ENCODE measurements around the gene SAMD14. TPM values are rescaled to one million over a fixed set of nuclear protein-coding genes. Genes with fewer than 3 reads are reported as not detected.

Gene SAMD14
- total RNA-seq, 1 experiment from 2014 or later, result 5.9 TPM

DNA sequence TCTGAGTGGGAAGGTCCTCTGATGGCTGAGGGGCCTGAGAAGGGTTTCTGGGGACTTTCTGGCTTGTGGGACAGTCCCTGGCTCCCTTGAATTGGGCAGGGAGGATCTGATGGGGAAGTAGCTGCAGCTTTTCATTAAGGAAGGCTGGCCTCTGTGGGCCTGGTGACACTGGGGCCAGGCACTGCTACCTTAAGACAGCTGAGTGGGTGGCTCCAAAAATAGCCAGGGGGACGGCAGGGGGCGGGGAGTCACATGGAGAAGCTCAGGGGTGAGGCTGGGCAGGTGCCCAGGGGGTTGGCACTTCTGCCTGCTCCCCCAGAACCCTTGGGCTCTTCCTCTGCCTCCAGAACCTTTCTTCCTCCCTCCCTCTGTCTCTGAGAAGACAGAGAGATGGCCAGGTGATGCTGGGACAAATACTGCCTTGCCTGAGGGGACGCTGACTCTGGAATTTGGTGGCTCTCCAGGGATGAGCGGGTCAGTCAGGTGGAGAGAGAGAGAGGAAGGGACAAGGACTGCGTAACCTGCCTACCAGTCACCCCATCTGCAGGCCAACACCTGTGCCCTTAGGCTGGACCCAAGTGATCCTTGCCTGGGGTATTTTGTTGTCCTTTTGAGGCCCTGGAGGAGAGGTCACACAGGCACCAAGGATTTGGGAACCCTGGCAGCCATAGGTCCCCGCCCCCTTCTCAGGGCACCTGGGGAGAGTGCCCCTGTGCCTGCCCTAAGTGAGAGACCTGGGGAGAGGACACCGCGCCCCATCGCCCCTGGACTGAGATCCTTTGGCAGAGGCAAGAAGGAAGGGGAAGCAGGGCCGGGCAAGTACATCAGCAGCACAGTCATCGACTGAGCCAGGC is 34.1 kb upstream of the SAMD14 start:
- H3K9me3 Mint-ChIP-seq, result no peaks in the 10 kb centered on the region
- H3K27me3 Mint-ChIP-seq (ENCODE audit: low read depth), result peaks cover 33% of the 10 kb centered on the region
- ChIA-PET POLR2A (no interaction called here), CTCF (interaction anchor here (0.8 to 1.4 kb wide), 8 partner anchors 14 to 234 kb away, joined by 3 to 5 read pairs (median 3); partner anchors contain the start of gene LRRC59)
- no peak for ATAC-seq
- TF ChIP-seq, protein P1, sequence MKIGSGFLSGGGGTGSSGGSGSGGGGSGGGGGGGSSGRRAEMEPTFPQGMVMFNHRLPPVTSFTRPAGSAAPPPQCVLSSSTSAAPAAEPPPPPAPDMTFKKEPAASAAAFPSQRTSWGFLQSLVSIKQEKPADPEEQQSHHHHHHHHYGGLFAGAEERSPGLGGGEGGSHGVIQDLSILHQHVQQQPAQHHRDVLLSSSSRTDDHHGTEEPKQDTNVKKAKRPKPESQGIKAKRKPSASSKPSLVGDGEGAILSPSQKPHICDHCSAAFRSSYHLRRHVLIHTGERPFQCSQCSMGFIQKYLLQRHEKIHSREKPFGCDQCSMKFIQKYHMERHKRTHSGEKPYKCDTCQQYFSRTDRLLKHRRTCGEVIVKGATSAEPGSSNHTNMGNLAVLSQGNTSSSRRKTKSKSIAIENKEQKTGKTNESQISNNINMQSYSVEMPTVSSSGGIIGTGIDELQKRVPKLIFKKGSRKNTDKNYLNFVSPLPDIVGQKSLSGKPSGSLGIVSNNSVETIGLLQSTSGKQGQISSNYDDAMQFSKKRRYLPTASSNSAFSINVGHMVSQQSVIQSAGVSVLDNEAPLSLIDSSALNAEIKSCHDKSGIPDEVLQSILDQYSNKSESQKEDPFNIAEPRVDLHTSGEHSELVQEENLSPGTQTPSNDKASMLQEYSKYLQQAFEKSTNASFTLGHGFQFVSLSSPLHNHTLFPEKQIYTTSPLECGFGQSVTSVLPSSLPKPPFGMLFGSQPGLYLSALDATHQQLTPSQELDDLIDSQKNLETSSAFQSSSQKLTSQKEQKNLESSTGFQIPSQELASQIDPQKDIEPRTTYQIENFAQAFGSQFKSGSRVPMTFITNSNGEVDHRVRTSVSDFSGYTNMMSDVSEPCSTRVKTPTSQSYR (CRISPR knock-in tag; IDR thresholded peaks at IDR 0.05), result no peak
- H3K4me1 Mint-ChIP-seq, result peaks cover 18% of the 10 kb centered on the region
- no peak for DNase-seq (ENCODE audit: low spot score)
- H3K36me3 Mint-ChIP-seq, result no peaks in the 10 kb centered on the region
- no peak overlapping the region for H3K4me3 Mint-ChIP-seq
- H3K27ac Mint-ChIP-seq, result no peak overlapping the region

DNA sequence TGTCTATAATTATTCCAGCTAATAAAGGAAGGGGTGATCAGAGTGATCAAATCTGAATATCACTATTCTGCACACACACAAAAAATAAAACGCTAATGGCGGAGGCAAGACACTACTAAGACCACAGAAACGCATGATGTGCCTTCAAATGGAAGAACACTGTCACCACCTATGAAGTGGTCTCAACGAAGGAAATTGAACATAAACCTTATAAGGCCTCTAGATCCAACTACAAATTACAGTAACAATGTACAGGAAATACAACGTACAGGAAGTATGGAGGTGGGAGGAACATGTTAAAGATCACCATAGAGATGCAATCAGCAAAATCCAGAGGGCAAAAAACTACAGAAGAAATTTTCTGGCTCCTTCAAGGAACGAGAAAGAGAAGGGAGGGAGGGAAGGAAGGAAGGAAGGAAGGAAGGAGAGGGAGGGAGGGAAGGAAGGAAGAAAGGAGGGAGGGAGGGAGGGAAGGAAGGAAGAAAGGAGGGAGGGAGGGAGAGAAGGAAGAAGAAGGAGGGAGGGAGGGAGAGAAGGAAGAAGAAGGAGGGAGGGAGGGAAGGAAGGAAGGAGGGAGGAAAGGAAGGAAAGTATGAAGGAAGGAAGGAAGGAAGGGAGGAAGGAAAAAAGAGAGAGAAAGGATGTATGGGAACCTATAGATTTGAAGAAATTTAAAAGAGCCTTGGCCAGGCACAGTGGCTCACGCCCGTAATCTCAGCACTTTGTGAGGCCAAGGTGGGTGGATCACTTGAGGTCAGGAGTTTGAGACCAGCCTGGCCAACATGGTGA is 32.7 kb upstream of the SAMD14 start:
- Mint-ChIP-seq H3K27me3 (ENCODE audit: low read depth) (peaks cover 33% of the 10 kb centered on the region), H3K4me1 (peaks cover 10% of the 10 kb centered on the region), H3K9me3 (no peaks in the 10 kb centered on the region), H3K27ac (no peak overlapping the region), H3K4me3 (no peak overlapping the region), H3K36me3 (no peaks in the 10 kb centered on the region)
- CTCF ChIA-PET, result interaction anchor here (0.9 to 2.7 kb wide), 30 partner anchors 7 to 199 kb away, joined by 3 to 46 read pairs (median 7); partner anchors contain the start of genes COL1A1, DLX4, ITGA3 and PDK2
- POLR2A ChIA-PET, result interaction anchor here (0.6 to 2.4 kb wide), 3 partner anchors 11 to 37 kb away, joined by 3 to 22 read pairs (median 3); no protein-coding TSS in a partner anchor
- DNase-seq (ENCODE audit: low spot score) (no peak), ATAC-seq (no peak)
- TF ChIP-seq FOXJ3 (CRISPR knock-in tag; IDR thresholded peaks at IDR 0.05; ENCODE audit: borderline replicate concordance) (no peak), KAT7 (CRISPR knock-in tag; IDR thresholded peaks at IDR 0.05; ENCODE audit: borderline replicate concordance) (no peak), ZNF671 (CRISPR knock-in tag; IDR thresholded peaks at IDR 0.05) (no peak), CREM (CRISPR knock-in tag; IDR thresholded peaks at IDR 0.05) (no peak), FOXP1 (CRISPR knock-in tag; IDR thresholded peaks at IDR 0.05; ENCODE audit: borderline replicate concordance) (no peak), SP1 (CRISPR knock-in tag; conservative IDR thresholded peaks at IDR 0.05) (no peak), NFYB (CRISPR knock-in tag; conservative IDR thresholded peaks at IDR 0.05; ENCODE audit: low read depth) (no peak), TEAD1 (CRISPR knock-in tag; IDR thresholded peaks at IDR 0.05) (no peak), ZNF423 (CRISPR knock-in tag; IDR thresholded peaks at IDR 0.05) (no peak), OVOL2 (CRISPR knock-in tag; IDR thresholded peaks at IDR 0.05; ENCODE audit: borderline replicate concordance) (no peak), EMX1 (CRISPR knock-in tag; IDR thresholded peaks at IDR 0.05) (no peak), ZNF416 (CRISPR knock-in tag; IDR thresholded peaks at IDR 0.05) (no peak)
- TF ChIP-seq, protein P2, sequence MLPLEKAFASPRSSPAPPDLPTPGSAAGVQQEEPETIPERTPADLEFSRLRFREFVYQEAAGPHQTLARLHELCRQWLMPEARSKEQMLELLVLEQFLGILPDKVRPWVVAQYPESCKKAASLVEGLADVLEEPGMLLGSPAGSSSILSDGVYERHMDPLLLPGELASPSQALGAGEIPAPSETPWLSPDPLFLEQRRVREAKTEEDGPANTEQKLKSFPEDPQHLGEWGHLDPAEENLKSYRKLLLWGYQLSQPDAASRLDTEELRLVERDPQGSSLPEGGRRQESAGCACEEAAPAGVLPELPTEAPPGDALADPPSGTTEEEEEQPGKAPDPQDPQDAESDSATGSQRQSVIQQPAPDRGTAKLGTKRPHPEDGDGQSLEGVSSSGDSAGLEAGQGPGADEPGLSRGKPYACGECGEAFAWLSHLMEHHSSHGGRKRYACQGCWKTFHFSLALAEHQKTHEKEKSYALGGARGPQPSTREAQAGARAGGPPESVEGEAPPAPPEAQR (CRISPR knock-in tag; IDR thresholded peaks at IDR 0.05), result no peak
- TF ChIP-seq, protein P3, sequence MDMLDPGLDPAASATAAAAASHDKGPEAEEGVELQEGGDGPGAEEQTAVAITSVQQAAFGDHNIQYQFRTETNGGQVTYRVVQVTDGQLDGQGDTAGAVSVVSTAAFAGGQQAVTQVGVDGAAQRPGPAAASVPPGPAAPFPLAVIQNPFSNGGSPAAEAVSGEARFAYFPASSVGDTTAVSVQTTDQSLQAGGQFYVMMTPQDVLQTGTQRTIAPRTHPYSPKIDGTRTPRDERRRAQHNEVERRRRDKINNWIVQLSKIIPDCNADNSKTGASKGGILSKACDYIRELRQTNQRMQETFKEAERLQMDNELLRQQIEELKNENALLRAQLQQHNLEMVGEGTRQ (CRISPR knock-in tag; IDR thresholded peaks at IDR 0.05), result no peak
- TF ChIP-seq, protein P4, sequence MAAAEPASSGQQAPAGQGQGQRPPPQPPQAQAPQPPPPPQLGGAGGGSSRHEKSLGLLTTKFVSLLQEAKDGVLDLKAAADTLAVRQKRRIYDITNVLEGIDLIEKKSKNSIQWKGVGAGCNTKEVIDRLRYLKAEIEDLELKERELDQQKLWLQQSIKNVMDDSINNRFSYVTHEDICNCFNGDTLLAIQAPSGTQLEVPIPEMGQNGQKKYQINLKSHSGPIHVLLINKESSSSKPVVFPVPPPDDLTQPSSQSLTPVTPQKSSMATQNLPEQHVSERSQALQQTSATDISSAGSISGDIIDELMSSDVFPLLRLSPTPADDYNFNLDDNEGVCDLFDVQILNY (CRISPR knock-in tag; IDR thresholded peaks at IDR 0.05), result no peak
- TF ChIP-seq, protein P5, sequence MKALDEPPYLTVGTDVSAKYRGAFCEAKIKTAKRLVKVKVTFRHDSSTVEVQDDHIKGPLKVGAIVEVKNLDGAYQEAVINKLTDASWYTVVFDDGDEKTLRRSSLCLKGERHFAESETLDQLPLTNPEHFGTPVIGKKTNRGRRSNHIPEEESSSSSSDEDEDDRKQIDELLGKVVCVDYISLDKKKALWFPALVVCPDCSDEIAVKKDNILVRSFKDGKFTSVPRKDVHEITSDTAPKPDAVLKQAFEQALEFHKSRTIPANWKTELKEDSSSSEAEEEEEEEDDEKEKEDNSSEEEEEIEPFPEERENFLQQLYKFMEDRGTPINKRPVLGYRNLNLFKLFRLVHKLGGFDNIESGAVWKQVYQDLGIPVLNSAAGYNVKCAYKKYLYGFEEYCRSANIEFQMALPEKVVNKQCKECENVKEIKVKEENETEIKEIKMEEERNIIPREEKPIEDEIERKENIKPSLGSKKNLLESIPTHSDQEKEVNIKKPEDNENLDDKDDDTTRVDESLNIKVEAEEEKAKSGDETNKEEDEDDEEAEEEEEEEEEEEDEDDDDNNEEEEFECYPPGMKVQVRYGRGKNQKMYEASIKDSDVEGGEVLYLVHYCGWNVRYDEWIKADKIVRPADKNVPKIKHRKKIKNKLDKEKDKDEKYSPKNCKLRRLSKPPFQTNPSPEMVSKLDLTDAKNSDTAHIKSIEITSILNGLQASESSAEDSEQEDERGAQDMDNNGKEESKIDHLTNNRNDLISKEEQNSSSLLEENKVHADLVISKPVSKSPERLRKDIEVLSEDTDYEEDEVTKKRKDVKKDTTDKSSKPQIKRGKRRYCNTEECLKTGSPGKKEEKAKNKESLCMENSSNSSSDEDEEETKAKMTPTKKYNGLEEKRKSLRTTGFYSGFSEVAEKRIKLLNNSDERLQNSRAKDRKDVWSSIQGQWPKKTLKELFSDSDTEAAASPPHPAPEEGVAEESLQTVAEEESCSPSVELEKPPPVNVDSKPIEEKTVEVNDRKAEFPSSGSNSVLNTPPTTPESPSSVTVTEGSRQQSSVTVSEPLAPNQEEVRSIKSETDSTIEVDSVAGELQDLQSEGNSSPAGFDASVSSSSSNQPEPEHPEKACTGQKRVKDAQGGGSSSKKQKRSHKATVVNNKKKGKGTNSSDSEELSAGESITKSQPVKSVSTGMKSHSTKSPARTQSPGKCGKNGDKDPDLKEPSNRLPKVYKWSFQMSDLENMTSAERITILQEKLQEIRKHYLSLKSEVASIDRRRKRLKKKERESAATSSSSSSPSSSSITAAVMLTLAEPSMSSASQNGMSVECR (CRISPR knock-in tag; IDR thresholded peaks at IDR 0.05; ENCODE audit: borderline replicate concordance), result no peak
- TF ChIP-seq, protein P6, sequence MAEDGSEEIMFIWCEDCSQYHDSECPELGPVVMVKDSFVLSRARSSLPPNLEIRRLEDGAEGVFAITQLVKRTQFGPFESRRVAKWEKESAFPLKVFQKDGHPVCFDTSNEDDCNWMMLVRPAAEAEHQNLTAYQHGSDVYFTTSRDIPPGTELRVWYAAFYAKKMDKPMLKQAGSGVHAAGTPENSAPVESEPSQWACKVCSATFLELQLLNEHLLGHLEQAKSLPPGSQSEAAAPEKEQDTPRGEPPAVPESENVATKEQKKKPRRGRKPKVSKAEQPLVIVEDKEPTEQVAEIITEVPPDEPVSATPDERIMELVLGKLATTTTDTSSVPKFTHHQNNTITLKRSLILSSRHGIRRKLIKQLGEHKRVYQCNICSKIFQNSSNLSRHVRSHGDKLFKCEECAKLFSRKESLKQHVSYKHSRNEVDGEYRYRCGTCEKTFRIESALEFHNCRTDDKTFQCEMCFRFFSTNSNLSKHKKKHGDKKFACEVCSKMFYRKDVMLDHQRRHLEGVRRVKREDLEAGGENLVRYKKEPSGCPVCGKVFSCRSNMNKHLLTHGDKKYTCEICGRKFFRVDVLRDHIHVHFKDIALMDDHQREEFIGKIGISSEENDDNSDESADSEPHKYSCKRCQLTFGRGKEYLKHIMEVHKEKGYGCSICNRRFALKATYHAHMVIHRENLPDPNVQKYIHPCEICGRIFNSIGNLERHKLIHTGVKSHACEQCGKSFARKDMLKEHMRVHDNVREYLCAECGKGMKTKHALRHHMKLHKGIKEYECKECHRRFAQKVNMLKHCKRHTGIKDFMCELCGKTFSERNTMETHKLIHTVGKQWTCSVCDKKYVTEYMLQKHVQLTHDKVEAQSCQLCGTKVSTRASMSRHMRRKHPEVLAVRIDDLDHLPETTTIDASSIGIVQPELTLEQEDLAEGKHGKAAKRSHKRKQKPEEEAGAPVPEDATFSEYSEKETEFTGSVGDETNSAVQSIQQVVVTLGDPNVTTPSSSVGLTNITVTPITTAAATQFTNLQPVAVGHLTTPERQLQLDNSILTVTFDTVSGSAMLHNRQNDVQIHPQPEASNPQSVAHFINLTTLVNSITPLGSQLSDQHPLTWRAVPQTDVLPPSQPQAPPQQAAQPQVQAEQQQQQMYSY (CRISPR knock-in tag; IDR thresholded peaks at IDR 0.05), result no peak

Data from WTC11 (cell line).